ENCODE results near the gene KDM4C.

DNA sequence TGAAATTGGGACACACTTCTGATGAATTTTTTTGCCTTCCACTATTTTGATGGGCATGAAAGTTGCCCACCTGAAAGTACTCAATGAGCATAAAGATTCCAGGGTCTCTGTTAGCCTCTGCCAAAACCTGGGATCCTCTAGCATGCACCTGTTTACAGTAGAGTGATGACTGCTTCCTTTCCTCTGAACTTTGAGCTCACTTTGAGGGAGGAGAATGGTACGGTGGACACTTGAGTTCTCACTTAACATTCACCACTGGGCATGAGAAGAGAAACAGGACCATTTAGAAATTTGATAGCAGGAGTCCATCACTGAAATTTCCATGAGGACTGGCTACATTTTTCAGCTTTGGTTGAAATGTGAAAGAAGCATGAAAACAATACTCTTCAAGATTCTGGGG, 374.8 kb downstream of the KDM4C start:
- TF ChIP-seq POLR2AphosphoS5 (IDR thresholded peaks at IDR 0.05) (no peak), POLR2A (IDR thresholded peaks at IDR 0.05) (no peak)
- TF ChIP-seq, protein P1, sequence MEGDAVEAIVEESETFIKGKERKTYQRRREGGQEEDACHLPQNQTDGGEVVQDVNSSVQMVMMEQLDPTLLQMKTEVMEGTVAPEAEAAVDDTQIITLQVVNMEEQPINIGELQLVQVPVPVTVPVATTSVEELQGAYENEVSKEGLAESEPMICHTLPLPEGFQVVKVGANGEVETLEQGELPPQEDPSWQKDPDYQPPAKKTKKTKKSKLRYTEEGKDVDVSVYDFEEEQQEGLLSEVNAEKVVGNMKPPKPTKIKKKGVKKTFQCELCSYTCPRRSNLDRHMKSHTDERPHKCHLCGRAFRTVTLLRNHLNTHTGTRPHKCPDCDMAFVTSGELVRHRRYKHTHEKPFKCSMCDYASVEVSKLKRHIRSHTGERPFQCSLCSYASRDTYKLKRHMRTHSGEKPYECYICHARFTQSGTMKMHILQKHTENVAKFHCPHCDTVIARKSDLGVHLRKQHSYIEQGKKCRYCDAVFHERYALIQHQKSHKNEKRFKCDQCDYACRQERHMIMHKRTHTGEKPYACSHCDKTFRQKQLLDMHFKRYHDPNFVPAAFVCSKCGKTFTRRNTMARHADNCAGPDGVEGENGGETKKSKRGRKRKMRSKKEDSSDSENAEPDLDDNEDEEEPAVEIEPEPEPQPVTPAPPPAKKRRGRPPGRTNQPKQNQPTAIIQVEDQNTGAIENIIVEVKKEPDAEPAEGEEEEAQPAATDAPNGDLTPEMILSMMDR (IDR thresholded peaks at IDR 0.05 in 8 of 11, conservative IDR thresholded peaks at IDR 0.05 in 3 of 11) = no peak
